ENCODE data around the gene SAMD4A.

The SAMD4A gene

DNA sequence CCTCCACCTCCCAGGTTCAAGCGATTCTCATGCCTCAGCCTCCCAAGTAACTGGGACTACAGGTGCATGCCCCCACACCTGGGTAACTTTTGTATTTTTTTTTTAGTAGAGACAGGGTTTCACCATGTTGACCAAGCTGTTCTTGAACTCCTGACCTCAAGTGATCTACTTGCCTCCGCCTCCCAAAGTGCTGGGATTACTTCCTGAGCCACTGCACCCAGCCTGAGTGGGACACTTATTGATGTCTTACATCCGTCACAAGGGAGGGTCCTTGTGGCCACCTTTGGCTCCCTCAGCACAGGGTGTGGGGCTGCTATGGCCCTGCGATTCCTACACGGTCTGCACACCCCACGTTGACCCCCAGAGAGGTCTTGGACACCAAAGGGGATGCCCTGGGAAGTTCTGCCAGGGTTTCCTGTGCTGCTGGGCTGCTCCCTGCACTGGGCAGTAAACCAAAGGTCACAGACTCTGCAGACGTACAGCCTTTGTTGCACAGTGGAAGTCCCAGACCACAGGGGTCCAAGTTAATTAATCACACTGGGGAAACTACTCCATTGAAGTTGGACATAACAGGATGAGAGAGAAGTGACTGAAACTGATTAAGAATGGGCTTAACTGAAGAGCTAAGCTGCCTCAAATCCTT, 95.7 kb downstream of the SAMD4A start:
- Histone ChIP-seq H3K27me3 (peaks cover 7% of the 10 kb centered on the region), H3K9me3 (no peaks in the 10 kb centered on the region), H3K4me3 (ENCODE audit: low read depth in 1 of 2, low read length in 1 of 2) (no peak overlapping the region), H3K27ac (no peak overlapping the region), H3K36me3 (no peaks in the 10 kb centered on the region), H3K4me1 (ENCODE audit: control insufficient read depth in 1 of 2, insufficient read depth in 1 of 2, low read depth in 1 of 2, low read length in 1 of 2) (no peaks in the 10 kb centered on the region)
- TF ChIP-seq, protein P1, sequence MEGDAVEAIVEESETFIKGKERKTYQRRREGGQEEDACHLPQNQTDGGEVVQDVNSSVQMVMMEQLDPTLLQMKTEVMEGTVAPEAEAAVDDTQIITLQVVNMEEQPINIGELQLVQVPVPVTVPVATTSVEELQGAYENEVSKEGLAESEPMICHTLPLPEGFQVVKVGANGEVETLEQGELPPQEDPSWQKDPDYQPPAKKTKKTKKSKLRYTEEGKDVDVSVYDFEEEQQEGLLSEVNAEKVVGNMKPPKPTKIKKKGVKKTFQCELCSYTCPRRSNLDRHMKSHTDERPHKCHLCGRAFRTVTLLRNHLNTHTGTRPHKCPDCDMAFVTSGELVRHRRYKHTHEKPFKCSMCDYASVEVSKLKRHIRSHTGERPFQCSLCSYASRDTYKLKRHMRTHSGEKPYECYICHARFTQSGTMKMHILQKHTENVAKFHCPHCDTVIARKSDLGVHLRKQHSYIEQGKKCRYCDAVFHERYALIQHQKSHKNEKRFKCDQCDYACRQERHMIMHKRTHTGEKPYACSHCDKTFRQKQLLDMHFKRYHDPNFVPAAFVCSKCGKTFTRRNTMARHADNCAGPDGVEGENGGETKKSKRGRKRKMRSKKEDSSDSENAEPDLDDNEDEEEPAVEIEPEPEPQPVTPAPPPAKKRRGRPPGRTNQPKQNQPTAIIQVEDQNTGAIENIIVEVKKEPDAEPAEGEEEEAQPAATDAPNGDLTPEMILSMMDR (IDR thresholded peaks at IDR 0.05) = no peak

DNA sequence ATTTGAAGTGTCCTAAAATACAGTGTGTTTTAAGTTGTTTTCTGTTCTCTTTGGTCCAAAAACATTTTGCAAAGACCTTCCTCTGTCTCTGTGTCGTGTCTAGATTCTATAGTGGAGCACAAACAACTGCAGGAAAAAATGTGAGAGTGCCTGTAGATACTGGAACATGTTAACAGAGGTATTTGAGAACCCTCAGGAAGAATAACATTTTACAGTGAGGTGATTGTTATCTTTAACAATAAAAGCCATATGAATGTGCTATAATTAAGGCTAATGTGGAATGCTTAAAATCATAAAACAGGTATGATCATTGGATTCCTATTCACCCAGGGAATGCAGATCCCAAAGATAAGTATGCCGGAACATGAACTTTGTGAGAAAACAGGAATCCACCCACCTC, 98.0 kb downstream of the SAMD4A start:
- Histone ChIP-seq H3K4me3 (ENCODE audit: low read depth in 1 of 2, low read length in 1 of 2) (no peak overlapping the region), H3K9me3 (no peaks in the 10 kb centered on the region), H3K36me3 (no peaks in the 10 kb centered on the region), H3K27me3 (peaks cover 7% of the 10 kb centered on the region), H3K27ac (no peak overlapping the region), H3K4me1 (ENCODE audit: control insufficient read depth in 1 of 2, insufficient read depth in 1 of 2, low read depth in 1 of 2, low read length in 1 of 2) (no peaks in the 10 kb centered on the region)
- TF ChIP-seq, protein P1 (IDR thresholded peaks at IDR 0.05) = no peak

DNA sequence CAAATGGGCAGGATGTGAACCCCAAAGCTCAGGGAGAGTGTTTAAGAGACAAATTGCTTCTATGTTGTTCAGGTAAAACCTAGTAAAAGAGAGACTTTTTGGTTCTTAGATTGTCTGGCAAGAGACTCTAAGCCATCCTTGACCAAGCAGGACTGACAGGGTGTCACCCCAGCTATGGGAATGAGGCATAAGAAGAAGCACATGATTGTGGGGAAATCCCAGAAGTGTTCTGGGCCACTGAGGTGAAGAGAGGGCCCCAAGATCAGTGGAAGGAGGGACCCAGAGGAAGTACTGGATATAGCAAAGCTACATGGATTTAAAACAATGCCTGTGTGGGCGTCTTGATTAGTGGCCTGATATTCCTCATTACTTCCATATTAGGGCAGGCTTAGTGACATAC, 99.0 kb downstream of the SAMD4A start:
- Histone ChIP-seq H3K9me3 (no peaks in the 10 kb centered on the region), H3K36me3 (no peaks in the 10 kb centered on the region), H3K27me3 (no peaks in the 10 kb centered on the region), H3K4me3 (ENCODE audit: low read depth in 1 of 2, low read length in 1 of 2) (no peak overlapping the region), H3K4me1 (ENCODE audit: control insufficient read depth in 1 of 2, insufficient read depth in 1 of 2, low read depth in 1 of 2, low read length in 1 of 2) (no peaks in the 10 kb centered on the region), H3K27ac (no peak overlapping the region)
- TF ChIP-seq, protein P1 (IDR thresholded peaks at IDR 0.05) = no peak

DNA sequence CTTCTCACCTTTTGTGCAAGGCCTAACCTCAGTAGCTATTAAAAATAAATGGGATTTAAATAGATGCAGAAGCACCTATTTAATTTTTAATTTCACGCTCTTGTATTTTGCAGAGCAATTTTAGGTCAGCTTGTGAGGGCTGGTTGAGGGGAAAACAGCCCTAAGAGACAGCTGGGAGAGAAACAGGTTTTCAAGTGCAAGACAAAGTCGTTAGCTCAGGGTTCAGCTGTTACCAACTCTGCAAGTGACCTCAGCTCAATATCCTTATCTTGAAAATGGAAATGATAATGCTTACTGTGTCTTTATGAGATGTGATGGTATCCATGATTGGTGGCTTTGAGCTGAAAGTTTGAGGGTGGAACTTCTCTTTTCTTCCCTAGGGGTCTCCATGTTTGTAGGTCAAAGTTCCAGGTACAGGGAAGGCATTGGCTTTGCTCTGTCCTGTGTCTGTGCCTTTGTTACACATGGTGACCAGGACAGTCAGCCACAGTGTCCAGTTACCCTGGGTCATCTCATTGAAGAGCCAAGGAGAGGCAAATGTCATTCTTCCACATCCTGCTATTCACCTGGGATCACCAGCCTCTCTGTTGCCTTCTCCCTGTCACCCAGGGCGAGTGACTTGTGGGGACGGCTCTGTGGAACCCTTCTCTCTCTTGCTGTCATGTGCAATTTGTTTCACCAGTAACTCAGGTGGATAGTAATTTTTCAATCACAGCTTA, 100.3 kb downstream of the SAMD4A start:
- Histone ChIP-seq H3K27me3 (no peaks in the 10 kb centered on the region), H3K36me3 (no peaks in the 10 kb centered on the region), H3K9me3 (no peaks in the 10 kb centered on the region), H3K27ac (no peak overlapping the region), H3K4me3 (ENCODE audit: low read depth in 1 of 2, low read length in 1 of 2) (no peak overlapping the region), H3K4me1 (ENCODE audit: control insufficient read depth in 1 of 2, insufficient read depth in 1 of 2, low read depth in 1 of 2, low read length in 1 of 2) (no peaks in the 10 kb centered on the region)
- TF ChIP-seq, protein P1 (IDR thresholded peaks at IDR 0.05) = no peak

DNA sequence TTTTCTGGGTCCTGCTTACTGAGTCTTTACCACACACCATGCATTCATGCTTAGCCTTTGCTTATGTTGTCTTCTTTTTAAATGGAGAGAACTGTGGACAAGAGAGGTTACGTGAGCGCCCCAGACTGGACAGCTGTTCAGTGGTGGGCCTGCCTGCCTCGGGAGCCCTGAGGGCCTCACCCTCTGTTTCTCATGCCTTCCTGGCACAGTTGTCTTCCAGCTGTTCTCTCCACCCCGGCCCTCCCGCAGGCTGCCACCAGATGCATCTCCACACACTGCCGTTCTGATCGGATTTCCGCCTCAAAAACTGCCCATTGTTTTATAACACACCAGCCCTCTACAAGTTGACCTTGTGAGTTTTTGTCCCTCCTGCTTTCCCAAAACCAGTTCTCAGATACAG, 100.8 kb downstream of the SAMD4A start:
- Histone ChIP-seq H3K4me3 (ENCODE audit: low read depth in 1 of 2, low read length in 1 of 2) (no peak overlapping the region), H3K4me1 (ENCODE audit: control insufficient read depth in 1 of 2, insufficient read depth in 1 of 2, low read depth in 1 of 2, low read length in 1 of 2) (no peaks in the 10 kb centered on the region), H3K9me3 (no peaks in the 10 kb centered on the region), H3K27ac (no peak overlapping the region), H3K36me3 (no peaks in the 10 kb centered on the region), H3K27me3 (no peaks in the 10 kb centered on the region)
- TF ChIP-seq, protein P1 (IDR thresholded peaks at IDR 0.05) = no peak
